Pancreas (tissue), 10 donors: ENCODE measurements around the gene FASTK. TPM values are rescaled to one million over a fixed set of nuclear protein-coding genes. Genes with fewer than 3 reads are reported as not detected.

ENCODE experiments used
- ATAC-seq, 4 donors: fragments of 200-7000 bp; cut with Tn5 transposase; one replicate each; pipeline versions ENCODE4 v1.8.0 to v1.9.1; 2020; ENCODE audit warnings: mild to moderate bottlenecking in 4 of 4, moderate library complexity in 4 of 4
- DNase-seq, 6 donors: peaks; one replicate each; pipeline ENCODE4 v3.0.0-alpha.2; 2020
- FAIRE-seq: peaks from 2 replicates; lab custom pipeline; 2012; peaks lifted over from hg19 to GRCh38; lab: Jason Lieb, UNC
- H3K27ac ChIP-seq, 4 donors: fragments of 200-600 bp; sonication (generic); 1 replicate in 3 of 4; 2 replicates in 1 of 4; pipeline versions ENCODE4 v1.5.0 to v1.8.0; 2020
- H3K27me3 ChIP-seq, 4 donors: fragments of 200-600 bp; one replicate each; pipeline ENCODE4 v1.8.0; 2021
- H3K36me3 ChIP-seq, 3 donors: fragments of 200-600 bp; sonication (generic) in 1 of 3; one replicate each; pipeline versions ENCODE4 v1.5.0 to v1.8.0; 2020 to 2021
- H3K4me1 ChIP-seq, 3 donors: fragments of 200-600 bp; one replicate each; pipeline ENCODE4 v1.8.0; 2021
- H3K4me3 ChIP-seq, 4 donors: fragments of 200-600 bp; sonication (generic) in 2 of 4; one replicate each; pipeline versions ENCODE4 v1.5.0 to v1.8.0; 2020 to 2021
- H3K9me3 ChIP-seq, 4 donors: fragments of 200-600 bp; one replicate each; pipeline ENCODE4 v1.8.0; 2021
- CTCF ChIP-seq, 4 donors: fragments of 200-600 bp; sonication (generic) in 3 of 4; IDR thresholded peaks; one replicate each; pipeline versions ENCODE4 v1.5.0 to v1.8.0; 2021; ENCODE audit warnings: antibody characterized with exemption in 4 of 4
- WGBS, 2 donors: extraction: QIAGEN DNeasy Blood & Tissue Kit; methylation state at CpG; one replicate each; pipeline ENCODE4 v1.1.7; 2013; 5-methylcytosine and 5-hydroxymethylcytosine counted together
- intact Hi-C, 3 donors: fragments of 100-400 bp; cut with DNase I; formaldehyde crosslinking; loops; one replicate each; pipeline versions ENCODE4 v1.11.1 to v1.14.2; 2022
- polyA plus RNA-seq, 2 donors: library from polyadenylated mRNA; stranded (reverse); fragments of 200-250 nt; gene quantifications; one replicate each; pipeline ENCODE4 v1.2.3, GENCODE V29; 2013
- total RNA-seq, 6 donors: library from RNA; stranded (reverse); fragmentation: NEBNext Ultra II Directional in 4 of 6; extraction: Animal tissue kit (Norgen Biotek cat#: 25700) in 4 of 6; gene quantifications; one replicate each; pipeline versions ENCODE4 v1.2.1 to v1.2.4, GENCODE V29; 2021 to 2023
- donor health status: healthy with polysubstance abuse.
- donor health status: DM: no; HTN: no; CAD: no; lungs with moderate emphysema.
- donor health status: DM: no; HTN: no; CAD: no.
- donor health status: control.
- donor health status: control.
- donor health status: Bipolar disorder and iron deficiency.
- donor health status: DM: yes; HTN: yes; CAD: no.
- donor health status: DM: no; HTN: no; CAD: no.
- donor health status: DM: no; HTN: no; CAD: no.
- donor health status: DM: yes; HTN: yes; CAD: no.

The FASTK gene
- total and polyA plus RNA-seq, 8 donors: 23.5 to 265 (median 40.0) TPM

GRCh38 chr7:151122796-151123157 is 42.2 kb upstream of the FASTK start:
- no peak for ATAC-seq

GRCh38 chr7:151122276-151122675 is 41.7 kb upstream of the FASTK start:
- Histone ChIP-seq H3K4me1 (no peaks in the 10 kb centered on the region), H3K4me3 (no peak overlapping the region), H3K27ac (no peak overlapping the region), H3K27me3 (no peaks in the 10 kb centered on the region), H3K36me3 (peaks cover 0 to 43% (median 19%) of the 10 kb centered on the region in 3 donors), H3K9me3 (no peaks in the 10 kb centered on the region)
- WGBS, 2 donors: 92 to 93% methylated on average over 24 of the region's 24 CpGs
- FAIRE-seq (no peak), ATAC-seq (no peak), DNase-seq (no peak)
- intact Hi-C loops: loop anchor here in 1 of 3 donors (5.0 kb wide), 2 partner anchors 50 to 185 kb away; no protein-coding TSS in a partner anchor
- TF ChIP-seq CTCF (IDR thresholded peaks at IDR 0.05): no peak

More at GRCh38 chr7:151122796-151123157, 42.2 kb upstream of the FASTK start:
- WGBS, 2 donors: 92 to 94% methylated on average over 28 to 29 of the region's 29 CpGs
- DNase-seq: peak in 2 of 6 donors; percentile 22 to 75
- intact Hi-C loops: loop anchor here in 1 of 3 donors (5.0 kb wide), 2 partner anchors 50 to 185 kb away; no protein-coding TSS in a partner anchor
- no peaks in the 10 kb centered on the region for H3K27me3 ChIP-seq
- H3K9me3 ChIP-seq: no peaks in the 10 kb centered on the region
- H3K4me3 ChIP-seq: no peak overlapping the region
- no peaks in the 10 kb centered on the region for H3K4me1 ChIP-seq
- H3K27ac ChIP-seq: no peak overlapping the region
- H3K36me3 ChIP-seq: peaks cover 0 to 43% (median 19%) of the 10 kb centered on the region in 3 donors
- TF ChIP-seq CTCF (IDR thresholded peaks at IDR 0.05): no peak
- no peak for FAIRE-seq

- Histone ChIP-seq H3K27ac (no peak overlapping the region), H3K4me1 (no peaks in the 10 kb centered on the region), H3K4me3 (no peak overlapping the region), H3K9me3 (no peaks in the 10 kb centered on the region), H3K27me3 (no peaks in the 10 kb centered on the region), H3K36me3 (peaks cover 0 to 43% (median 19%) of the 10 kb centered on the region in 3 donors)
- intact Hi-C loops: loop anchor here in 1 of 3 donors (5.0 kb wide), 2 partner anchors 51 to 186 kb away; no protein-coding TSS in a partner anchor
- 86 to 88% methylated on average over 30 of the region's 30 CpGs for WGBS, 2 donors
- no peak for TF ChIP-seq CTCF (IDR thresholded peaks at IDR 0.05)
- ATAC-seq (no peak), FAIRE-seq (no peak), DNase-seq (peak in 1 of 6 donors; percentile 45)
Observed at GRCh38 chr7:151121380-151122170, 41.0 kb upstream of the FASTK start.

- intact Hi-C loops: loop anchor here in 1 of 3 donors (5.0 kb wide), 2 partner anchors 51 to 186 kb away; no protein-coding TSS in a partner anchor
- DNase-seq (peak in 1 of 6 donors; percentile 66), FAIRE-seq (no peak), ATAC-seq (no peak)
- Histone ChIP-seq H3K9me3 (no peaks in the 10 kb centered on the region), H3K36me3 (peaks cover 0 to 43% (median 19%) of the 10 kb centered on the region in 3 donors), H3K4me3 (no peak overlapping the region), H3K27me3 (no peaks in the 10 kb centered on the region), H3K27ac (no peak overlapping the region), H3K4me1 (no peaks in the 10 kb centered on the region)
- no peak for TF ChIP-seq CTCF (IDR thresholded peaks at IDR 0.05)
- WGBS, 2 donors: 91 to 93% methylated on average over 22 of the region's 22 CpGs
Observed at GRCh38 chr7:151120896-151121295, 40.3 kb upstream of the FASTK start.
